Hematopoietic multipotent progenitor cell treated with erythropoietin and hydrocortisone succinate and interleukin-3 and kit ligand, for 8 days (in vitro differentiated cells): ENCODE data around the gene ATG12.
"Not testable (repeated sequence)": the region's sequence is repeated elsewhere in the genome, so short reads cannot be mapped to it uniquely, and the experiment has no call there.

Source experiments
- DNase-seq: peaks from one replicate; pipeline ENCODE4 v3.0.0-alpha.2; 2015

The ATG12 gene

GRCh38 chr5:115841382-115842088 is at the start of gene ATG12, which contains the start of gene AP3S1:
TSS of gene ATG12 (minus strand) at chr5:115841565. CDS start at chr5:115841552, 13 bp downstream.
TSS of gene AP3S1 (plus strand) at chr5:115841935. CDS start at chr5:115842038, 103 bp downstream.
- DNase-seq, result peak; percentile 95

DNA sequence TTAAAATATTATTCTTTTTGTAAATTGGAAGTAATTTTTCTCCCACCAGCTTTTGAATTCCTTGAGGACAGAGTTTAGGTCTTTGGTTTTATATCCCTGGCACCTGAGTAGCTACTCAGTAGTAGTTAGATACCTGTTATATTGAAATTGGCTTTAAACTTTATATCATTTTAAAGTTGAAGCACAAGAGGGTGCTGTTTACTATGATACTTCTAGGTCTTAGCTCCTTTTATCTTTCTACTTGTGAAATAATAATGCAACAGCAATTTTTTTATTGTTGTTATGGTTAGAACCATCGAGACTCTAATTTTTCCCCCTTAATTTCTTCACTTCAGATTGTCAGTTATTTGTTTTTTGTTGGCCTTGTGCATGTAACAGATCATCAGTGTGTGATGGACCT is 46.7 kb upstream of the ATG12 start:
- DNase-seq, result peak; percentile 20

- DNase-seq, result not testable (repeated sequence)
Measured at GRCh38 chr5:115885208-115885607, 43.8 kb upstream of the ATG12 start.

- no peak for DNase-seq
Measured at GRCh38 chr5:115884704-115885103, 43.3 kb upstream of the ATG12 start.

DNA sequence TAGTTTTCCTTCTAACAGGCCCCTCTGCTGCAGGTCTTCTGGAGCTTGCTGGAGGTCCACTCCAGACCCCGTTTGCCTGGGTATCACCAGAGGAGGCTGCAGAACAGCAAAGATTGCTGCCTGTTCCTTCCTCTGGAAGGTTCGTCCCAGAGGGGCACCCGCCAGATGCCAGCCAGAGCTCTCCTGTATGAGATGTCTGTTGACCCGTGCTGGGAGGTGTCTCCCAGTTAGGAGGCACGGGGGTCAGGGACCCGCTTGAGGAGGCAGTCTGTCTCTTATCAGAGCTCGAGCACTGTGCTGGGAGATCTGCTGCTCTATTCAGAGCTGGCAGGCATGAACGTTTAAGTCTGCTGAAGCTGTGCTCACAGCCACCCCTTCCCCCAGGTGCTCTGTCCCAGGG is 41.1 kb upstream of the ATG12 start:
- not testable (repeated sequence) for DNase-seq

- not testable (repeated sequence) for DNase-seq
Measured at GRCh38 chr5:115877342-115877741, 36.0 kb upstream of the ATG12 start.

- DNase-seq, result no peak
Measured at GRCh38 chr5:115875447-115875846, 34.1 kb upstream of the ATG12 start.

DNA sequence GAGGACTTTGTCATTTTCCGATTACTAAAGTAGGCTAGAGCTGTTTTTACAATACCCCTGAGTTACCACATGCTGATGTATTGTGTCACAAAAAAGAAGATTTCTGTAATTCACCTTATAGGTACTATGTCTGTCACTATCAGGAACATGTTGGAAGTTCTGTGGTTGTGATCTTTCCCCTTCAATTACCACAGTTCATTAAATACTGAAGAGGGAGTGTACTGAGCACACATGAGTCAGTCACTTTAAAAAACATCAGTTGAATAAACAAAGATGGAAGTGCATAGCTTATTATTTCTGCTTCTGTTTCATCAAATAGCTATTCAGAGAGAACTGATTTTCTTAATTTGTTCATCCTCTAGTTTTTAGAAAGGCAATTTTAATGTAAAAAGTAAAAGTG is 32.0 kb upstream of the ATG12 start:
- DNase-seq, result no peak

GRCh38 chr5:115872447-115872846 is 31.1 kb upstream of the ATG12 start:
- DNase-seq, result no peak

DNA sequence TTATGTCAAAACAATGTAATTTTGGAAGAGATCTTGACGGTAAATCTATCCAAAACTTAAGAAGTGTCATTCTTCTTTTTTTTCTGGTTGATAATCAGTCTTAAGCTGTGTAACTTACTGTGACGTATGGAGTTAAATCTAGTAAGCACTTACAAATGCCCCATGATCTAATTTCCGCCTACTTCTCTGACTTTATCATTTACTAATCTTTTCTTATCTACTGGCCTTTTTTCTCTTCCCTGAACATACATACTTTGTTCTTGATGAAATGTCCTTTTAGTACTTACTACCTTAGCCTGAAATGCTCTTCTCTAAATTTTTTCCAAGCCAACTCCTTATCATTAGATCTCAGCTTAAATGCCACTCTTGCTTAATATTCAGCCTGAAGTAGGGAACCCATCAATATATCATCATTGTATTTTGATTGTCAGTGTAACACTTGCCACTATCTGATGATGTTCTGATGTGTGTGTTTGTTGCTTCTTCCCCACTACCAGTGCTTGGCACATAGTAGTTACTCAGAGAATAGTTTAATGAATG is 28.0 kb upstream of the ATG12 start:
- no peak for DNase-seq

DNA sequence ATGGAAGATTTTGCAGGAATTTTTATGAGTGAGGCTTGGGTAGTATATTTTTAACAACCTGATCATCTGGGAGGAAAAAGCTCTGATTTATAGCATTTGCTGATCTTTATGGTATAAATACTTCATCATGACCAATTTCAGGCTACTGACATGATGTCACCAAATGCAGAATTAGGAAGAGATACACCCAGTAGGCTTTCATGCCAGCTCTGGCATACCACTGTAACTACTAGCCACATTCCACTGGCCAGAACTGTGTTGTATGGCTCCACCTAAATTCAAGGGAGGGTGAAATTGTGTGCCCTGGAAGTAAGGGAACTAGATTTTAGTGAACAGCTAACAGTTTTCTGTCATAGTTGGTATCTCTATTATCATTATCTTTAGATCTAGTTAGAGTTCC is 18.0 kb upstream of the ATG12 start:
- no peak for DNase-seq

DNA sequence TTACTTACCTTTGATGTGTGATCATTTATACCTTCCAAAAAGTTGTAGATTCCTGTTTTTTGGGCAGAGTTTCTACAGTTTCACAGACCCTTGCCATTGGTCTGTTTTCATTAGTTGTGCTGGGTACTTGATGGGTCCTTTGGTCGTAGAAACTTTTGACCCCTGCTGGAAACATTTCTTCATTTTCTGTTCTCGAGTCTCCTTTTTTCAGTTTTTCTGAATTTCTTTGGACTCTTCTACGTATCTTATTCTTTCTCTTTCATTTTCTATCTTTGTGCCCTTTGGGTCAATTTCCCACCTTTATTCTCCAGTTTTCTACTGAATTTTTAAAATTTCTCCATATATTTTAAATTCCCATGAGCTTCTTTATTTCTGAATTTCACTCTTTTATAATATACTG is 17.0 kb upstream of the ATG12 start:
- no peak for DNase-seq

- DNase-seq, result no peak
Measured at GRCh38 chr5:115857626-115858349, 16.4 kb upstream of the ATG12 start.

GRCh38 chr5:115857057-115857479 is 15.7 kb upstream of the ATG12 start:
- no peak for DNase-seq

DNA sequence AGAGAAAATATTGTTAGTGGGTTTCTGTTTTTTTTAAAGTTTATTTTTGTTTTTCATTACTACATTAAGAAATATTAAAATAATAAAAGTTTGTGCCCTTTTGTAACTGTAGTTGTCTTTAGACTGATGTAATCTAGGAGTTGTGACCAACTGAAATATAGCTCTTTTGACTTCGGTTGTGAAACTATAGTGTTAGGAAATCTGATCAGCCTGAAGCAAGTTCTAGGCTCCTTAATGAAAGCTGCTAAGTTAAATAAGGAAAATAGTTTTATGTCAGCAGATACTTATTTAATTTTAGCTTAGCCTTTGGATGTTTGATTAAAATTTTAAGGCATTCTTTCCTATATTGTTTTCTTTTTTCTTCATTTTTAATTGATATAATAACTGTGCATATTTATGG is 14.6 kb upstream of the ATG12 start:
- DNase-seq, result no peak

DNA sequence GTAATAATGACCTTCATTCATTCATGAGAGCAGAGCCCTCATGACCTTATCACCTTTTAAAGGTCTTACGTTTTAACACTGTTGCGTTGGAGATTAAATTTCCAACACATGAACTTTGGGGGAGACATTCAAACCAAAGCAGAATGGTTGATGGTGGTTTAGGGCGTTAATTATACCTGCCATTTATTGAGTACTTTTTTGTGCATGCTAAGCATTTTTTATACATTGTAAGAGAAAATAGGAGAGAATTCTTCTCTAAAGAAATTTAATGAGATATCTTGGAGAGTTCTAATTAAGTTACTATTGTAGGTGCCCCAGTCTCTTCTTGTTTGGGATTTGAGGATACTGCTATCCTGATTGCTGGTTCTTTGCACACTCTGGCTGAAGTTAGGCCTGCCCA is 12.8 kb upstream of the ATG12 start:
- no peak for DNase-seq

DNA sequence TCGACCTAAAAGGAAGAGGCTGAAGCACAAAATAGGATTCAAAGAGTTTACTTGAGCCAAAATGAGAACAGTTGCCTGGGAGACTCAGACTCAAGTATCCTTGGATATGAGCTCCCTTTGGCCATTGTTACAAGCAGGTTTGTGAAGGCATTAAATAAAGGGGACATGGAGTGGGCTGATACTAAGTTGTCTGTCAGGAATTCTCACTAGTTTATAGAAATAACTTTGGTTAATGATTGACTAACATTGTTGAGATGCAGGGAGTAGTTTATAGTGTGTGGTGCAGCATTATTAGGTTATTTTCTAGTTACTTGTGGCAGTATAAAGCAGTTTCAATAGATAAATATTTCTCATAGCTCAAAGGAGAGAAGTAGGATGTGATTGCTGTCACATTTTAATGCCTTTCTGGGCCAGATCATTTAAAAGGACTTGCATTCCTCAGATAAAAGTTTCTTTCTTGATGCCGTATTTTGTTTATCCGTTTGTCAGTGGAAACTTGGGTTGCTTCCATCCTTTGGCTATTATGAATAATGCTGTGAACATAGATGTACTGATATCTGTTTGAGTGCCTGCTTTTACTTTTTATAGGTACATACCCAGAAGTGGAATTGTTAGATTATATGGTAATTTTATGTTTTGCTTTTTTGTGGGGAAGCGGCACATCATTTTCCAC is 9.5 kb upstream of the ATG12 start:
- DNase-seq, result peak; percentile 18

- DNase-seq, result no peak
Measured at GRCh38 chr5:115849258-115849798, 8.0 kb upstream of the ATG12 start.

DNA sequence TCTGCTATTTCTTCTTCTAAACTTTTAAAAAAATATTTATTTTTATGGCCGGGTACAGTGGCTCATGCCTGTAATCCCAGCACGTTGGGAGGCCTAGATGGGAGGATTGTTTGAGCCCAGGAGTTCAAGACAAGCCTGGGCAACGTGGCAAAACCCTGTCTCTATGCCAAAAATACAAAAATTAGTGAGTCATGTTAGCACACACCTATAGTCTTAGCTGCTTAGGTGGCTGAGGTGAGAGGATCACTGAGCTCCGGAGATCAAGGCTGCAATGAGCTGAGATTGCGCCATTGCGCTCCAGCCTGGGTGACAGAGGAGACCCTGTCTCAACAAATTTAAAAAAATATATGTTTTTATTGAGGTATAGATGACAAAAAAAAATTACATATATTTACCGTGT is 5.9 kb upstream of the ATG12 start:
- DNase-seq, result no peak

DNA sequence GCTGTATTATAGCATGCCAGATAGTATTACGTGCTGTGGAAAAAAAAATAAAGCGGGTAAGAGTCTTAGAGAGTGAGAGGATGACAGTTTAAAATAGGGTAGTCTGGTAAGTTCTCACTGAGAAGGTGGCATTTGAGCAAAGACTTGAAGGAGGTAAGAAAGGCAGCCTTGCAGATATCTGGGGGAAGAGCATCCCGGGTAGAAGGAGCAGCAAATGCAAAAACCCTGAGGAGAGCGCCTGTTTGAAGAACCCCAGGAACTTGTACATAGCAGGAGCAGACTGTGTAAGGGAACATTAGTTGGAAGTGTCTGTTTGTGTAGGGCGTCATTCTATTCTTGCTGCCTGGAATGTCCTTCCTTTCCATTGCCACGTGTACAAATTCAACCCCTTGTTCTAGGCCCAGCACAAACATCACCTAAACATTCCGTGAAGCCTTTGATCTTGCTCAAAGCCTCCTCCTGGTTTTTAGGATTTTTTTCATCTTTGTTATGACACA is 3.0 kb upstream of the ATG12 start:
- DNase-seq, result no peak

- no peak for DNase-seq
Measured at GRCh38 chr5:115843444-115844130, 2.2 kb upstream of the ATG12 start.

DNA sequence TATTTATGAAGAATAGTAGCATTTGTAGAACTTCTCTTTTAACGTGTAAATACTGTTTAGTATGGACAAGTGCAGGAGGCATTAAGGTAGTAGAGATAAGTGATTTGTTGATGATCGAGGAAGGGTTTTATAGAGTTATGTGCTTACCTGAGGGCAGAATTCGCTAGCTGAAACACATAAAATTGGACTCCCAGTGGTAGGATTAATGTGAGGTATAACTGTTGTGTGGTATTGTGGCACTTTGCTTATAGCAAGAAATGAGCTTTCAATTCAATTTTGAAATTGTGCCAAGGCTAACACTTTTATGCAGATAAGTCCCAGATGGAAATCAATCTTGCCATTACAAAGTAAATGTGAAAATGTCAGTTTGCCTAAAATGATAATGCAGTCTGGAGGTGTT is 1.6 kb upstream of the ATG12 start:
- DNase-seq, result peak; percentile 39
